Gastroesophageal sphincter (tissue), 3 donors: ENCODE results near the gene ZNF554.

Source experiments
- EP300 ChIP-seq: sonication (generic); formaldehyde crosslinking; IDR thresholded peaks from one replicate; pipeline ENCODE4 v1.6.1; 2017; ENCODE audit warnings: antibody characterized with exemption, mild to moderate bottlenecking
- POLR2A ChIP-seq, 2 donors: fragments of 450-650 bp; IDR thresholded peaks; one replicate each; pipeline ENCODE4 v1.6.1; 2017; ENCODE audit warnings: antibody characterized with exemption in 2 of 2, mild to moderate bottlenecking in 2 of 2, moderate library complexity in 1 of 2
- POLR2AphosphoS5 ChIP-seq: sonication (generic); formaldehyde crosslinking; IDR thresholded peaks from one replicate; pipeline ENCODE4 v1.6.1; 2017; ENCODE audit warnings: antibody characterized with exemption
- TF ChIP-seq, protein P1 (sequence below), 4 experiments: fragments of 200-600 bp in 2 of 4; fragments of 450-650 bp in 2 of 4; sonication (generic) in 1 of 4; IDR thresholded peaks; one replicate each; pipeline ENCODE4 v1.5.1; 2017 to 2019; ENCODE audit warnings: antibody characterized with exemption in 4 of 4, mild to moderate bottlenecking in 2 of 4, moderate library complexity in 2 of 4

DNA sequence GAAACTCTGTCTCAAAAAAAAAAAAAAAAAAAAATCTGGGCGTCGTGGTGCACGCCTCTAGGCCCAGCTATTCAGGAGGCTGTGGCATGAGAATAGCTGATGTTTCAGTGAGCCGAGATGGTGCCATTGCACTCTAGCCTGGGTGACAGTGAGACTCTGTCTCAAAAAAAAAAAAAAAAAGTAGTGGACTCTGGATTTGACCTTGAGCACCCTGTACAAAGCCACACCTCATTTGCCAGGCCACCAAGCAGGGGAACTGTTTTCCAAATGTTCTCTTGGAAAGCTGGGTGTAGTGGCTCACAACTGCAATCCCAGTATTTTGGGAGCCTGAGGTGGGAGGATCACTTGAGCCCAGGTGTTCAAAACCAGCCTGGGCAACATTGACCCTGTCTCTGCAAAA is 17.8 kb downstream of the ZNF554 start:
- TF ChIP-seq, protein P1, sequence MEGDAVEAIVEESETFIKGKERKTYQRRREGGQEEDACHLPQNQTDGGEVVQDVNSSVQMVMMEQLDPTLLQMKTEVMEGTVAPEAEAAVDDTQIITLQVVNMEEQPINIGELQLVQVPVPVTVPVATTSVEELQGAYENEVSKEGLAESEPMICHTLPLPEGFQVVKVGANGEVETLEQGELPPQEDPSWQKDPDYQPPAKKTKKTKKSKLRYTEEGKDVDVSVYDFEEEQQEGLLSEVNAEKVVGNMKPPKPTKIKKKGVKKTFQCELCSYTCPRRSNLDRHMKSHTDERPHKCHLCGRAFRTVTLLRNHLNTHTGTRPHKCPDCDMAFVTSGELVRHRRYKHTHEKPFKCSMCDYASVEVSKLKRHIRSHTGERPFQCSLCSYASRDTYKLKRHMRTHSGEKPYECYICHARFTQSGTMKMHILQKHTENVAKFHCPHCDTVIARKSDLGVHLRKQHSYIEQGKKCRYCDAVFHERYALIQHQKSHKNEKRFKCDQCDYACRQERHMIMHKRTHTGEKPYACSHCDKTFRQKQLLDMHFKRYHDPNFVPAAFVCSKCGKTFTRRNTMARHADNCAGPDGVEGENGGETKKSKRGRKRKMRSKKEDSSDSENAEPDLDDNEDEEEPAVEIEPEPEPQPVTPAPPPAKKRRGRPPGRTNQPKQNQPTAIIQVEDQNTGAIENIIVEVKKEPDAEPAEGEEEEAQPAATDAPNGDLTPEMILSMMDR (IDR thresholded peaks at IDR 0.05) = no peak
- no peak for TF ChIP-seq POLR2A (IDR thresholded peaks at IDR 0.05)
- no peak for TF ChIP-seq EP300
- no peak for TF ChIP-seq POLR2AphosphoS5
